HepG2 (cell line): ENCODE measurements around the gene SRSF12. TPM values are rescaled to one million over a fixed set of nuclear protein-coding genes. Genes with fewer than 3 reads are reported as not detected.

ENCODE experiments used
- BCL6 ChIP-seq: IDR thresholded peaks from 2 replicates; pipeline ENCODE4 v1.6.1; 2016; ENCODE audit warnings: missing genetic modification reagents, missing compliant biosample characterization
- CREB1 ChIP-seq, 2 experiments: fragments of 450-650 bp in 1 of 2; IDR thresholded peaks; 2 replicates each; pipeline ENCODE4 v1.6.1; 2016 to 2017; ENCODE audit warnings: control low read depth in 1 of 2, mild to moderate bottlenecking in 1 of 2, missing compliant biosample characterization in 1 of 2, missing genetic modification characterization in 1 of 2
- CREM ChIP-seq, 2 experiments: sonication (generic) in 1 of 2; formaldehyde crosslinking in 1 of 2; IDR thresholded peaks; 2 replicates each; pipeline versions ENCODE4 v1.4.0 to v1.6.1; 2016 to 2020; ENCODE audit warnings: antibody characterized with exemption in 1 of 2, mild to moderate bottlenecking in 1 of 2, missing genetic modification reagents in 1 of 2
- ELF3 ChIP-seq: IDR thresholded peaks from 2 replicates; pipeline ENCODE4 v1.6.1; 2016; ENCODE audit warnings: missing genetic modification reagents, missing compliant biosample characterization
- ETS1 ChIP-seq: sonication (generic); formaldehyde crosslinking; IDR thresholded peaks from 2 replicates; pipeline ENCODE4 v1.4.0; 2020; ENCODE audit warnings: missing genetic modification reagents
- GFI1 ChIP-seq: sonication (generic); formaldehyde crosslinking; IDR thresholded peaks from 2 replicates; pipeline ENCODE4 v1.5.0; 2020; ENCODE audit warnings: missing genetic modification reagents, mild to moderate bottlenecking, borderline replicate concordance
- HDAC1 ChIP-seq: sonication (generic); formaldehyde crosslinking; IDR thresholded peaks from 2 replicates; pipeline ENCODE4 v1.5.1; 2020; ENCODE audit warnings: mild to moderate bottlenecking, missing genetic modification reagents
- HDAC2 ChIP-seq: sonication (generic); formaldehyde crosslinking; IDR thresholded peaks from 2 replicates; pipeline ENCODE4 v1.4.0; 2020; ENCODE audit warnings: missing genetic modification reagents
- HOXA5 ChIP-seq: sonication (generic); formaldehyde crosslinking; IDR thresholded peaks from 2 replicates; pipeline ENCODE4 v1.4.0; 2020; ENCODE audit warnings: missing genetic modification reagents
- MEF2D ChIP-seq: sonication (generic); formaldehyde crosslinking; IDR thresholded peaks from 2 replicates; pipeline ENCODE4 v1.5.1; 2020; ENCODE audit warnings: mild to moderate bottlenecking, missing genetic modification reagents
- NCOA2 ChIP-seq: sonication (generic); formaldehyde crosslinking; IDR thresholded peaks from 2 replicates; pipeline ENCODE4 v1.8.0; 2022; ENCODE audit warnings: inconsistent platforms
- PPARG ChIP-seq: conservative IDR thresholded peaks from 2 replicates; pipeline ENCODE4 v1.6.1; 2016; ENCODE audit warnings: missing biosample characterization, missing genetic modification reagents
- SNAI1 ChIP-seq: sonication (generic); formaldehyde crosslinking; IDR thresholded peaks from 2 replicates; pipeline ENCODE4 v1.5.0; 2020; ENCODE audit warnings: mild to moderate bottlenecking, missing genetic modification reagents, borderline replicate concordance
- ZEB1 ChIP-seq: IDR thresholded peaks from 2 replicates; pipeline ENCODE4 v1.6.1; 2012; ENCODE audit warnings: mild to moderate bottlenecking, low read depth, inconsistent platforms; ENCODE audit not compliant: insufficient replicate concordance
- ZNF121 ChIP-seq: sonication (generic); formaldehyde crosslinking; IDR thresholded peaks from 2 replicates; pipeline ENCODE4 v1.5.0; 2020; ENCODE audit warnings: mild to moderate bottlenecking, missing genetic modification reagents
- ZNF605 ChIP-seq: sonication (generic); formaldehyde crosslinking; IDR thresholded peaks from 2 replicates; pipeline ENCODE4 v1.8.0; 2022; ENCODE audit warnings: mild to moderate bottlenecking, missing genetic modification reagents
- ZNF646 ChIP-seq: sonication (generic); formaldehyde crosslinking; IDR thresholded peaks from 2 replicates; pipeline ENCODE4 v1.9.0; 2021; ENCODE audit warnings: mild to moderate bottlenecking, missing genetic modification reagents
- polyA plus RNA-seq, 8 experiments: library from polyadenylated mRNA; depleted of rRNA in 3 of 8; stranded (reverse) in 7 of 8; unstranded in 1 of 8; fragments of >200 nt; fragmentation: Illumina TruSeq in 4 of 8; extraction: Trizol in 4 of 8; gene quantifications; 2 replicates each; pipeline versions ENCODE4 v1.2.1 to v1.2.3, GENCODE V29; 2011 to 2016; ENCODE audit warnings: low read depth in 4 of 8, missing spikeins in 1 of 8, mixed read lengths in 1 of 8; ENCODE audit not compliant: insufficient read depth in 1 of 8
- total RNA-seq, 5 experiments: library from RNA; depleted of rRNA; stranded (reverse); fragments of >200 nt; fragmentation: Illumina TruSeq; extraction: Trizol; gene quantifications; 2 replicates each; pipeline ENCODE4 v1.2.3, GENCODE V29; 2016; ENCODE audit warnings: low read depth in 1 of 5
- TF ChIP-seq, protein P1 (sequence below): sonication (generic); formaldehyde crosslinking; conservative IDR thresholded peaks from 2 replicates; pipeline ENCODE4 v1.4.0; 2020; ENCODE audit warnings: mild to moderate bottlenecking, missing genetic modification reagents, moderate library complexity

Gene SRSF12
- total and polyA plus RNA-seq, 2 of the 13 experiments (the other 11 are each of a cell fraction or from before 2014, with no cell fraction given): 1.7 to 1.9 TPM

- TF ChIP-seq NCOA2 (CRISPR knock-in tag) (peak; percentile 53; the same call in 1 of the 2 replicates), HDAC2 (CRISPR knock-in tag) (peak; percentile 60; the same call in 1 of the 2 replicates), ZNF121 (CRISPR knock-in tag) (peak; percentile 87), CREB1 (IDR thresholded peaks at IDR 0.05) (no peak), CREB1 (CRISPR knock-in tag; IDR thresholded peaks at IDR 0.05) (peak; percentile 75), HDAC1 (CRISPR knock-in tag) (peak; percentile 54), BCL6 (peak; percentile 93), PPARG (CRISPR knock-in tag) (peak; percentile 49), ETS1 (CRISPR knock-in tag) (no peak), SNAI1 (peak; percentile 43; the same call in 1 of the 2 replicates), ZNF646 (0 out of 2 replicates have a peak, but pooled peaks have one; percentile 18), ZNF605 (0 out of 2 replicates have a peak, but pooled peaks have one; percentile 34), ZEB1 (peak; percentile 84), GFI1 (CRISPR knock-in tag) (peak; percentile 72), MEF2D (0 out of 2 replicates have a peak, but pooled peaks have one; percentile 37), CREM (IDR thresholded peaks at IDR 0.05) (peak; percentile 42; the same call in 1 of the 2 replicates), CREM (CRISPR knock-in tag; IDR thresholded peaks at IDR 0.05) (no peak), ELF3 (CRISPR knock-in tag) (peak; percentile 95), HOXA5 (CRISPR knock-in tag) (0 out of 2 replicates have a peak, but pooled peaks have one; percentile 55)
- TF ChIP-seq, protein P1, sequence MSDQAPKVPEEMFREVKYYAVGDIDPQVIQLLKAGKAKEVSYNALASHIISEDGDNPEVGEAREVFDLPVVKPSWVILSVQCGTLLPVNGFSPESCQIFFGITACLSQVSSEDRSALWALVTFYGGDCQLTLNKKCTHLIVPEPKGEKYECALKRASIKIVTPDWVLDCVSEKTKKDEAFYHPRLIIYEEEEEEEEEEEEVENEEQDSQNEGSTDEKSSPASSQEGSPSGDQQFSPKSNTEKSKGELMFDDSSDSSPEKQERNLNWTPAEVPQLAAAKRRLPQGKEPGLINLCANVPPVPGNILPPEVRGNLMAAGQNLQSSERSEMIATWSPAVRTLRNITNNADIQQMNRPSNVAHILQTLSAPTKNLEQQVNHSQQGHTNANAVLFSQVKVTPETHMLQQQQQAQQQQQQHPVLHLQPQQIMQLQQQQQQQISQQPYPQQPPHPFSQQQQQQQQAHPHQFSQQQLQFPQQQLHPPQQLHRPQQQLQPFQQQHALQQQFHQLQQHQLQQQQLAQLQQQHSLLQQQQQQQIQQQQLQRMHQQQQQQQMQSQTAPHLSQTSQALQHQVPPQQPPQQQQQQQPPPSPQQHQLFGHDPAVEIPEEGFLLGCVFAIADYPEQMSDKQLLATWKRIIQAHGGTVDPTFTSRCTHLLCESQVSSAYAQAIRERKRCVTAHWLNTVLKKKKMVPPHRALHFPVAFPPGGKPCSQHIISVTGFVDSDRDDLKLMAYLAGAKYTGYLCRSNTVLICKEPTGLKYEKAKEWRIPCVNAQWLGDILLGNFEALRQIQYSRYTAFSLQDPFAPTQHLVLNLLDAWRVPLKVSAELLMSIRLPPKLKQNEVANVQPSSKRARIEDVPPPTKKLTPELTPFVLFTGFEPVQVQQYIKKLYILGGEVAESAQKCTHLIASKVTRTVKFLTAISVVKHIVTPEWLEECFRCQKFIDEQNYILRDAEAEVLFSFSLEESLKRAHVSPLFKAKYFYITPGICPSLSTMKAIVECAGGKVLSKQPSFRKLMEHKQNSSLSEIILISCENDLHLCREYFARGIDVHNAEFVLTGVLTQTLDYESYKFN: peak; percentile 89
Observed at GRCh38 chr6:89140347-89141156, 22.7 kb upstream of the SRSF12 start (continued).
